ENCODE results near the gene SPATC1L.
"Not testable (repeated sequence)": the region's sequence is repeated elsewhere in the genome, so short reads cannot be mapped to it uniquely, and the experiment has no call there.

SPATC1L gene

DNA sequence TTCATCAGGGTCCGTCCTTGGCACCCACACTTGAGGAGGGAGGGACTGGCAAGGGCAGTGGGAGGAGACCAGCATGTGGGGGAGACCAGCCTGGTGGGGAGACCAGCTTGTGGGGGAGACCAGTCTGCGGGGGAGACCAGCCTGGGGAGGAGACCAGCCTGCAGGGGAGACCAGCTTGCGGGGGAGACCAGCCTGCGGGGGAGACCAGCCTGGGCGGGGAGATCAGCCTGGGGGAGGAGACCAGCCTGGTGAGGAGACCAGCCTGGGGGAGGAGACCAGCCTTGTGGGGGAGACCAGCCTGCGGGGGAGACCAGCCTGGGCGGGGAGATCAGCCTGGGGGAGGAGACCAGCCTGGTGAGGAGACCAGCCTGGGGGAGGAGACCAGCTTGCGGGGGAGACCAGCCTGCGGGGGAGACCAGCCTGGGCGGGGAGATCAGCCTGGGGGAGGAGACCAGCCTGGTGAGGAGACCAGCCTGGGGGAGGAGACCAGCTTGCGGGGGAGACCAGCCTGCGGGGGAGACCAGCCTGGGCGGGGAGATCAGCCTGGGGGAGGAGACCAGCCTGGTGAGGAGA is 836 bp downstream of the SPATC1L start:
- not testable (repeated sequence) for DNase-seq (ENCODE audit: low spot score)

DNA sequence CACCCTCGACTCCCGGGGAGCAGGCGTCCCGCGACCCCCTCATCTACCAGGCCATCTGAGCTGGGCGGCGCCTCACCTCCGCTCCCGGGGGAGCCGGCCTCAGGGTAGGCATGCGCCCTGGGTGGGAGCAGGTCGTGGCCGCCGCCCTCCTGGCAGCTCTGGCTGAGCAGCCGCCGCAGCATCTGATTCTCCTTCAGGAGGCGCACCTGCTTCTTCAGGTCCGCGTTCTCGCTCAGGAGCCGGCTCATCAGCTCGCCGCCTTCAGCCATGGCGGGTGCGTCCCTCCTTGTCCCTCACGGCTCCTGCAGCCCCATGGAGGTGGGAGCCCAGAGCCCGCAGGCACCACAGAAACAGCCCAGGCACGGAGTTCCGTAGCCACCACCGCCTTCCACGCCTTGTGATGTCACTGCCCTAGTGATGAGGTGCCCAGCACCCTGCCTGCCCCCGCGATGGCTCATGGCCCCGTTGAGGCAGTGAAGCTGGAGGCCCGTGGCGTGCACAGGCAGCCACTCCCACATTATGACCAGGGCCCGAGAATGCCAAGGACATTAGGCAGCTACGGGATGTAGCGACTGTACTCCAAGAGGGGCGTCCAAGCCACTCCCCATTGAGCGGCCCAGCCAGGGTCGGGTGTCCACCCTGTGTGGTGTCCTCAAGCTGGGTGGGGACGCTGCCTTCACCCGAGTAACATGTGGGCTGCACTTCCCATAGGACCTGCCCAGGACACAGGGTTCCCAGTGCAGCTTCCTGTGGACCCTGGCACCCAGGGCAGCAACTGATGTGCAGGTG is 1.5 kb downstream of the SPATC1L start:
- no peak for DNase-seq (ENCODE audit: low spot score)

DNA sequence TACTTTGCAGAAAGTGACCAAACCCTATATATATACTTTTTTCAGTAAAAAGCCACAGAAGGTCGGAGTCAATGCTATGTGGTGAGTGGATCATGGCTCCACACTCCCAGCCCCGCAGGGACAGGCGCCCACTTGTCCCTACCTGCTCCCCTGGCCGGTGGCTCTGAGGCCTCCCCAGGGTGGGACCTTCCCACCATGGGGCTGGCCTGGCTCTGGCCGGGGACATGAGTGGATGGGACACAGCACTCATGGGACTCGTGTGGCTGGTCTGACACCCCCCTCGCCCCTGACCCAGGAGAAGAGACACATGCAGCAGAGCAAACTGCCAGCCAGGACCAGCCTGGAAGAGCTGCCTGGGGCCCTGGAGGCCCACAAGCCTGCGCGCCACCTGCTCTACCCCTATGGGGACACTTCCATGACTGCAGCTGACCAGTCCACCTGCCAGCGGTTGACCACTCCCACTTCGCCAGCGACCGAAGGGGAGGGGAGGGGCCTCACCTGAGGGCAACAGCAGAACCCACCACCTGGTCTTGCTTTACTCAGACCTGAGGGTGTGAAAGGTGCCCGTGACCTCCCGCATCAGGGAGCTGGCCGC is 2.2 kb downstream of the SPATC1L start:
- DNase-seq (ENCODE audit: low spot score): no peak

DNA sequence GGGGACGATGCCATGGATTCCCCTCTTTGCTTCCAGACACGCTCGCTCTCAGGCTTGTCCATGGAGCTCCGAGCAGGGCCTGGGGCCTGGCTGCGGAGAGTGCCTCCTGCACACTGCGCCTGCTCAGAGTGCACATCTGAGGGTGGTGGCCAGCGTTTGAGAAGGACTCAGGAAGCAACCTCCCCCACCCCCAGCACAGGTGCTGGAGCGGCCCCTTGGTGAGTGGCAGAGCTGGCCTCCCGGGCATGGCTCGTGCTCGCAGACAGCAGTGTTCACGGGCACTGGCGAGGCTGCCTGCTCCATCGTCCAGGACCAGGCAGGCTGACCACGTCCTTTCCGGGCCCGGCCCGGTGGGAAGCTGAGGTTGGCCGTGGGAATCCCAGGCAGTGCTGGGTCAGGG is 2.8 kb downstream of the SPATC1L start:
- no peak for DNase-seq (ENCODE audit: low spot score)

DNA sequence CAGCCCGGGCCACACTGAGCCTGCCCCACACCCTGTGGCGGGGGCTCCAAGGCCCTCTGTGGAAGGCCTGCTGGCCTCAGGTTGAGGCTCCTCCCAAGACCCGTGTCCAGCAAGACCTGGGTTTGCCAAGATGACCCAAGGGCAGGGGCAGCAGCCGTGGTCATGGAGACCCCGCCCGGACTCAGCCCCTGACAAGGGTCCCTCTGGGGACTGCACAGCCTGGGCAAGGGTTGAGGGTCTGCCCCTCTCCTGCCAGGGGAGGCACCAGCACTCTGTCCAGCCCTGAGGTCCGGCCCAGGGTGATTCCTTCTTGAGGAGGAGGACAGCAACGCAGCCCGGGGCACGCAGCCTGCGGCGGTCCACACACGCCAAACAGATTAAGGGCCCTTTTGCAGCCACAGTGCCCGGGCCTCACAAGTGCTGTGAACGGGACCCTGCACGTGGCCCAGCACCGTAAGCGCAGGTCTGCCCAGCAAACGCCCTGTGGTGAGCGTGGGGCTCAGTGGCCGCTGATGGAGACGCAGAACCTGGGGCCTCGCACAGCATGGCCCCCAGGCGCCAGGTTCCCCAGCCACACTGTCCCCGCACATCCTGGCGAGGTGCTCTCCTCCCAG is 3.4 kb downstream of the SPATC1L start:
- DNase-seq (ENCODE audit: low spot score): no peak

DNA sequence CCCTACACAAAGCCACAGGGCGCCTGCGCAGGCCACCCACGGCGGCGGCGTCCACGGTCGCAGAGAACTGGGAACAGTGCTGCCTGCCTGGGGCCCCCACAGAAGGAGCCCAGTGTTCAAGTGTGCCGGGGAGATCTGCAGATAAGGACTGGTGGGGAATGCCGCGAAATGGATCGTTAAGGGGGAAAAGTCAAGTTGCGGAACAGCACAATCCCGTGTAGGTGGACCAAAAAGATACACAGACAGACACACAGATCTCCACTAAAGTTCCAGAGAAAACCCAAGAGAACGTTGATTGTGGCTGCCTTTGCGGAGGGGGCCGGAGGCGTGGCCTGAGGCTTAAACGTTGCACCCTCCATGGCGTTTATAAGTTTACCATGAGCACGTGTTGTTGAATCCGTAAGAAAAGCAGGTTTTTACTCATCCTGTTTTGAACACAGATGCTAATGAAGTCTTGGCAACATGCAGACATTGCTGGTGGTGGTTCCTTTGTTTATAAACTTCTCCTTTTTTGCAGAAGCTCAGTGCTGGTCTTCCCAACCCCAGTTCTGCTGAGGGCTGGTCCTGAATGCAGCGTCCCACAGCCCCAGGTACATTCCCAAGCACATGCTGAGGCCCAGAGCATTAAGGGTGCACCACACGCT is 4.1 kb downstream of the SPATC1L start:
- no peak for DNase-seq (ENCODE audit: low spot score)

DNA sequence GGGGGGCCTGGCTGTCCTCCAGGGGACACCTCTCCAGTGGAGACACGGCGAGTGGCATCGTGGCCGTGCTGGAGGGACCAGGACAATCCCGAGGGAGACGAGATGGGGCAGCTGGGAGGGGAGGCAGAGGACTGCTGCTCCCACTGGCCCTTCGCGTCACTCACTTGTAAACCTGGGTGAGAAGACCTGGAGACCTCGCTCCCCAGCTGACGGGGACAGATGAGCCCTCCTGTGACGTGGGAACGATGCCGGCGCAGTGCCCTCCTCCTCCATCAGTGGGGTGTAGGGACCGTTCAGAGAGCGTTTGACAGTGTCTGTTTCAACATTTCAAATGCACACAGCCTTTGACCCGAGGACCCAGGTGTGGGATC is 4.6 kb downstream of the SPATC1L start:
- DNase-seq (ENCODE audit: low spot score): no peak

DNA sequence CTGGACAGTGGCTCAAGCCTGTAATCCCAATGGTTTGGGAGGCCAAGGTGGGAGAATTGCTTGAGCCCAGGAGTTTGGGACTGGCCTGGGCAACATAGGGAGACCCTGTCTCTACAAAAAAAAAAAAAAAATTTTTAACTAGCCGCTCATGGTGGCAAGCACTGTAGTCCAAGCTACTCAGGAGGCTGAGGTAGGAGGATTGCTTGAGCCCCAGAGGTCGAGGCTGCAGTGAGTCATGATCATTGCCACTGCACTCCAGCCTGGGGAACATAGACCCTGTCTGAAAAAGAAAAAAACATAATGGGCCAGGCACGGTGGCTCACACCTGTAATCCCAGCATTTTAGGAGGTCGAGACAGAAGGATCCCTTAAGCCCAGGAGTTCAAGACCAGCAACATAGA is 5.3 kb downstream of the SPATC1L start:
- no peak for DNase-seq (ENCODE audit: low spot score)

DNA sequence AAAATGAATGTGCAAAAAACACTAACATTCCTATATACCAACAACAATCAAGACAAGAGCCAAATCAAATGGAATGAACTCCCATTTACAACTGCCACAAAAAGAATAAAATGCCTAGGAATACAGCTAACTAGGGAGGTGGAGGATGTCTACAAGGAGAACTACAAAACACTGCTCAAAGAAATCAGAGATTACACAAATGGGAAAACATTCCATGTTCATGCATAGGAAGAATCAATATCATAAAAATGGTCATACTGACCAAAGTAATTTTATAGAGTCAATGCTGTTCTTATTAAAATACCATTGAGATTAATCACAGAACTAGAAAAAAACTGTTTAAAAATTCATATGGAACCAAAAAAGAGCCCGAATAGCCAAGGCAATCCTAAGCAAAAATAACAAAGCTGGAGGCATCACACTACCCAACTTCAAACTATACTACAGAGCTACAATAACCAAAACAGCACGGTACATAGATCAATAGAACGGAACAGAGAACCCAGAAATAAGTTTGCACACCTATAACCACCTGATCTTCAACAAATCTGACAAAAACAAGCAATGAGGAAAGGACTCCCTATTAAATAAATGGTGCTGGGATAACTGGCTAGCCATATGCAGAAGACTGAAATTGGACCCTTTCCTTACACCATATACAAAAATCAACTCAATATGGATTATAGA is 7.7 kb downstream of the SPATC1L start:
- DNase-seq (ENCODE audit: low spot score): not testable (repeated sequence)

DNA sequence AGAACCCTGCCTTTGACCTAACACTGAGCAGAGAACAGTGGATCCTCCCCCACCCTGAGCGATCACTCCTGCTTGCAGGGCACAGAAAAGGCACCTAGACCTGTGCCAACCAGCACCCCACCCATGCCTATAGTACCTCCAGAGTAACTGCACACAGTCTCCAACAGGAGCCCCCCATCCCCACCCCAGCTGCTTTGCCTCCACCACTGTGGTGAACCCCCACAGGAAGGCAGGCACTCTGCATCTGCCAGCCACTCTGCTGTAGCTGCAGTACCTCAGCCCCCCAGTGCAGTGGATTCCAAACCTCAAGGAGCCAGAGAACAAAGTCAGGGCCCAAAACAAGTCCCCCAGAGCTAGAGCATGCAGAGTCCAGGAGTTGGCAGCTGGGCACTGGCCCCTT is 10.7 kb downstream of the SPATC1L start:
- no peak for DNase-seq (ENCODE audit: low spot score)

DNA sequence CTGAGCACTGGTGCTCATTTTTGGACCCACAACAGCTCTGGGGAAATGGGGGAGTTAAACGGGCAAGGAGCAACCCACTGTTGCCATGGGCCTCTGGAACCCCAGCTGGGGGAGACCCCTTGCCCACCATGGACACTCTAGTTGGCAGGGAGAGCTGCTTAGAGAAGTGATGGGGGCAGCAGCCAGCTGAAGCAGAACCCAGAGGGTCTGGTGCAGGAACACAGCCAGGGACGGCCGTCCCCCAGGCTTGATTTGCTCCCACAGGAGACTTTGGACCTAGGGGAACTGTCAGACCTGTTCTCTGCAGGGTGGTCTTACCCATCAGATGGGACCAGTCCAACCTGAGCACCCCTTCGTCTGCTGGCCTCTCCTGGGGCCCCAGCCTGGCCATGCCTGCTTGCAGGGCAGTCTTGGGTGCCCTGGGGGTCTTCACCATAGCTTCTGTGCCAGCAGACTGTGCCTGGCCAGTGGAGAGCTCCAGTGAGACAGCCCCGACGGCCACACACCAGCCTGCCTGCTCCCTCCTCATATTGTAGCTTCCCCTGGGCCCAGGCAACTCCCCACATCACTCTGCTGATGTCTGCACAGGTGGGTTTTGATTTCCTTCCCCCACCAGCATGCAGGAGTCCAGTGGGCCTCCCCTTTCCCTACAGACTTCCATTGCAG is 11.3 kb downstream of the SPATC1L start:
- DNase-seq (ENCODE audit: low spot score): no peak

DNA sequence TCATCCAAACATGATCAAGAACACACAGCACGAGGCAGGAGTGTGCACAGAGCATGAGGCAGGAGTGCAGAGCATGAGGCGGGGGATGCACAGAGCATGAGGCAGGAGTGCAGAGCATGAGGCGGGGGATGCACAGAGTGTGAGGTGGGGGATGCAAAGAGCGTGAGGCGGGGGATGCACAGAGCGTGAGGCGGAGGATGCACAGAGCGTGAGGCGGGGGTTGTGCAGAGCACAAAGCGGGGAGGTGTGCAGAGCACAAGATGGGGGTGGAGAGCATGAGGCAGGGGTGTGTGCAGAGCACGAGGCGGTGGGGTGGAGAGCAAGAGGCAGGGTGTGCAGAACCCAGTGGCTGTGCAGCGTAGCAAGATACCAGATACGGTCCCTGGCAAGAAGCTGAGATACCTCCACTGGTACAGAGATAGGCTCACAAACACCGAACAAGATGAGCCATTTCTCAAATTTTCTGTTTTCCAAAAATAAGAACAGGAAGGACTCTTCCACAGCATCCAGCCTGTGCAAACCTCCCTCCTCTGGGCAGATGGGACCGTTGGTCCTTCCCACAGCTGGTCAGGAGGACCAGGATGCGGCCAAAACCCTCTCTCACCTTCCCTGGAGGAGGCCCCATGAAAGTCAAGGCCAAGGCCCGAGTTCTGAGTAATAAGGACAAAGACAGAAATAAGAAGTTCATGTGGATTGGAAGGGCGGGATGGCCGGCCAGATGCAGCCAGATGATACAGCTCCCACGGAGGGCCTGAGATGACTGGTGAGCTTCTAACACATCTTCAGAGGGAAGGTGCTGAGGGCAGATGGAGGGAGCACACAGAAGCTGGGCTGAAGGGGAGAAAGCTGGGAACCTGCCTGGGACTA is 12.0 kb downstream of the SPATC1L start:
- no peak for DNase-seq (ENCODE audit: low spot score)

DNA sequence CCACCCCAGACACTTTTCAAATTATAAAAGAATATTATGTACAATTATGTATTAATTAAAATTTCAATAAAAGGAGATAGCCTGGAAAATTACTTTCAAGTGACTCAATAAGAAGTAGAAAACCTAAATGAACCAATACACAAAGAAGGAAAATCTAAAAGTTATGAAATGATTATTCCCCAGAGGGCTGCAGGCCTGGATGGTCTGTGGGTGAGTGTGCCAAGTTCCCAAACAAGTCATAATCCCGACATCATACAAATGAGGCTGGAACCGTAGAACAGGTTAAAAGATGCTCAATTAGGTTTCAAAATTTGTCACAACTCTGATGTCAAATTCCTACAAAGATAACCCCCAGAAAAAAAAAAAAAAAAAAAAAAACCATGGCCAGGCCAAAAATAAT is 12.7 kb downstream of the SPATC1L start:
- DNase-seq (ENCODE audit: low spot score): no peak

DNA sequence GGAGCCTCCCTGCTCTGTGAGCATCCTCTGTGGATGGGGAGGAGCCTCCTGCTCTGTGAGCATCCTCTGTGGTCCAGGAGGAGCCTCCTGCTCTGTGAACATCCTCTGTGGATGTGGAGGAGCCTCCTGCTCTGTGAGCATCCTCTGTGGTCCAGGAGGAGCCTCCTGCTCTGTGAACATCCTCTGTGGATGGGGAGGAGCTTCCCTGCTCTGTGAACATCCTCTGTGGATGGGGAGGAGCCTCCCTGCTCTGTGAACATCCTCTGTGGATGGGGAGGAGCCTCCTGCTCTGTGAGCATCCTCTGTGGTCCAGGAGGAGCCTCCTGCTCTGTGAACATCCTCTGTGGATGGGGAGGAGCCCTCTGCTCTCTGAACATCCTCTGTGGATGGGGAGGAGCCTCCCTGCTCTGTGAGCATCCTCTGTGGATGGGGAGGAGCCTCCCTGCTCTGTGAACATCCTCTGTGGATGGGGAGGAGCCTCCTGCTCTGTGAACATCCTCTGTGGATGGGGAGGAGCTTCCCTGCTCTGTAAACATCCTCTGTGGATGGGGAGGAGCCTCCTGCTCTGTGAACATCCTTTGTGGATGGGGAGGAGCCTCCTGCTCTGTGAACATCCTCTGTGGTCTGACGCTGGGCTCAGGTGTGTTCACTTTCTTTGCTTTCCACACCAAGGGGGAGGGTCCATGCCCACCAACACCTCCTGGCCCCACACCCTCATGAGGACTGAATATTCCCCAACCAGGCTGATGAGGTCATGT is 13.6 kb downstream of the SPATC1L start:
- not testable (repeated sequence) for DNase-seq (ENCODE audit: low spot score)

DNA sequence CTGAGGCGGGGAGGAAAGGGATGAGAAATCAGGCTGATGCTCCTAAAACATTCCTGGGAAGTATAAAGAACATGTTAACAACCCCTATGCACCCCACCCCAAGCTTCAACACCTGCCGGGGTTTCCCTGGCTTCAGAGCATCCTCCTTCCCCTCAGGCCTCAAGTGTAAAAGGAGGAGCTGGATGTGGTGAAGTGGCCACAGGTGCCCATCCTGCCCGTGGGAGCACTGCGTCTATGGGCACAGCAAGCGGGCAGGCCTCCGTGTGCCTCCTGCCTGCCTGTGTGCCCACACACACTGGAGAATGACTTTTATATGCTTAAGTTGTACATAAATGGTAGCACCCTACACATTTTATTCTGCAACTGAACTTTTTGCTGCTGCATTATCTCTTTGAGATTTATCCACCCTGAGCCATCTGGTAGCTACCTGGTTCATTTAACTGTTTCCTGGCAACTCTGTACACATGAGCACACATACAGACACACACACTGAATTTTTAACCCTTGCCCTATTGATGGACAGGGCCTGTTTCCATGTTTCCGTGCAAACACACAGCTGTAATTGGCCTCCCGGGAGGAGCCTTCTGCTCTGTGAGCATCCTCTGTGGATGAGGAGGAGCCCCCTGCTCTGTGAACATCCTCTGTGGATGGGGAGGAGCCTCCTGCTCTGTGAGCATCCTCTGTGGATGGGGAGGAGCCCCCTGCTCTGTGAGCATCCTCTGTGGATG is 15.4 kb downstream of the SPATC1L start:
- no peak for DNase-seq (ENCODE audit: low spot score)

DNA sequence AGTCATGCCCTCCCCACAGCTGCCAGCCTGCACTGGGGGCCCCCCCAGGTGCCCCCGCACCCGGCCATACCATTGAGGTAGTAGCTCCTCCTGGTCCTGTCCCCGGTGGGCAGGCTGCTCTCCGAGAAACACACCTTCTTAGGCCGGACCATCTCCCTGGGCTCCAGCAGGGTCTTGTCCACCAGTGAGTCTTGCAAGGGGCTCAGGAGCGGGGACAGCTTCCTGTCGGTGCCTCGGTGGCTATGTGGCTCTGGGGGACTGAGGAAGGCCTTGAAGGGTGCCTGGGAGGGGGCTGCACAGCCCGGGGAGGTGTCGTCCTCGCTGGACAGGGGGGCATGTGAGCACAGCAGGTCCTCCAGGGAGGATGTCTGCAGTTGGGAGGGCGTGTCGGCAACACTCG is 16.0 kb downstream of the SPATC1L start:
- DNase-seq (ENCODE audit: low spot score): no peak

DNA sequence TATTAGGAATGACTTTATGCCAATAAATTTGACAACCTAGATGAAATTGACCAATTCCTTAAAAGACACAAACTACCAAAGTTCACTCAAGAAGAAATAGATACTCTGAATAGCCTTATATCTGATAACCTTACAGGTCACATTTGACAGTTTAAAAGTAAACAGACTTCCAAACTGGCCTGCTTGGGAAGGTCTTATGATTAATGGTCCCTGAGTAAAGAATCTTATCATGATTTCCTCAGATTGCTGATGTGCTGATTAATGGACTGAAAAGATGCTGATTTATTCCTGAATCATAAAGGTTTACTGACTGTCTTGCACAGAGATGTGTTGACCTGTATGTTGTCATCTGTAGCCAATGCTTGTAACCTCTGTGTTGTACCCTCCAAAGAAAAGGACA is 19.2 kb downstream of the SPATC1L start:
- no peak for DNase-seq (ENCODE audit: low spot score)

DNA sequence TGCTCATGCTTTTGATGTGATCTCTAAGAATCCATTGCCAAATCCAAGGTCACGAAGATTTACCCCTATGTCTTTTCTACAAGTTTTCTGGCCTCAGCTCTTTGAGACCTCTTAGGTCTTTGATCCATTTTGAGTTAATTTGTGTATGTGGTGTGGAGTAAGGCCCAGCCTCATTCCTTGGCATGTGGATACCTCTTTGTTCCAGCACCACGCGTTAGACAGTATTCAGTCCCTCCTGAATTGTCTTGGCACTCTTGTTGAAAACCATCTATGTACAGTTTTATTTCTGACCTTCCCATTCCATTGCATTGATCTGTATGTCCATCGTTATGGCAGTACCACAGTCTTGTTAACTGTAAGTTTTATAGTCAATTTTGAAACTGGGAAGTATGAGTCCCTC is 20.9 kb downstream of the SPATC1L start:
- no peak for DNase-seq (ENCODE audit: low spot score)
